Fibroblast of lung (primary cell): ENCODE results near the gene TTC33.

Experiments
- EZH2 ChIP-seq: IDR thresholded peaks from 2 replicates; pipeline ENCODE4 v1.5.1; 2012; ENCODE audit warnings: low read length, control low read depth, mild to moderate bottlenecking; ENCODE audit errors: missing control alignments
- TF ChIP-seq, protein P1 (sequence below), 2 donors: IDR thresholded peaks in 1 of 2; conservative IDR thresholded peaks in 1 of 2; 1 replicate in 1 of 2; 2 replicates in 1 of 2; pipeline ENCODE4 v1.5.1; 2011 to 2012; ENCODE audit warnings: low read length in 2 of 2, control low read depth in 1 of 2, inconsistent platforms in 1 of 2, low read depth in 1 of 2, mild to moderate bottlenecking in 1 of 2

DNA sequence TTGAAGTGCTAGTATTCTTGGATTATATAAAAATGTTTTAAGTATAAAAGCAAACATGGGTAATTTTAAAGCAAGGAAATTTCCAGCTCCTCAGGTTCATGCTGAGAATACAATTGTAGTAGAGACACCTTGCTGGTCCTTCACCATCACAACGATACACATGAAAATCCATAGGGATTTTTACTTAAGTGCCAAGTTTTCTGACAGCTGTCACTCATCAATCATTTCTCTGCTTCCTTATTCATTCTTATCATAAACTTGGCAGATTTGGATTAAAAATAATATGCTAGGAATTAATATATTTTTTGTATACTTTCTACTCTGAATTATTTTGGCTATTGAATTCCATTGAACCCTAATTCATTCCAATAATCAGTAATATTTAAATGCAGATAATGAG, 244.0 kb downstream of the TTC33 start:
- TF ChIP-seq, protein P1, sequence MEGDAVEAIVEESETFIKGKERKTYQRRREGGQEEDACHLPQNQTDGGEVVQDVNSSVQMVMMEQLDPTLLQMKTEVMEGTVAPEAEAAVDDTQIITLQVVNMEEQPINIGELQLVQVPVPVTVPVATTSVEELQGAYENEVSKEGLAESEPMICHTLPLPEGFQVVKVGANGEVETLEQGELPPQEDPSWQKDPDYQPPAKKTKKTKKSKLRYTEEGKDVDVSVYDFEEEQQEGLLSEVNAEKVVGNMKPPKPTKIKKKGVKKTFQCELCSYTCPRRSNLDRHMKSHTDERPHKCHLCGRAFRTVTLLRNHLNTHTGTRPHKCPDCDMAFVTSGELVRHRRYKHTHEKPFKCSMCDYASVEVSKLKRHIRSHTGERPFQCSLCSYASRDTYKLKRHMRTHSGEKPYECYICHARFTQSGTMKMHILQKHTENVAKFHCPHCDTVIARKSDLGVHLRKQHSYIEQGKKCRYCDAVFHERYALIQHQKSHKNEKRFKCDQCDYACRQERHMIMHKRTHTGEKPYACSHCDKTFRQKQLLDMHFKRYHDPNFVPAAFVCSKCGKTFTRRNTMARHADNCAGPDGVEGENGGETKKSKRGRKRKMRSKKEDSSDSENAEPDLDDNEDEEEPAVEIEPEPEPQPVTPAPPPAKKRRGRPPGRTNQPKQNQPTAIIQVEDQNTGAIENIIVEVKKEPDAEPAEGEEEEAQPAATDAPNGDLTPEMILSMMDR (conservative IDR thresholded peaks at IDR 0.05 in 1 of 2, IDR thresholded peaks at IDR 0.05 in 1 of 2; ENCODE audit: low read depth in 1 of 2, low read length in 2 of 2), result no peak
- TF ChIP-seq EZH2, result no peak
